ENCODE measurements around the gene ATP8B3. TPM values are rescaled to one million over a fixed set of nuclear protein-coding genes. Genes with fewer than 3 reads are reported as not detected.

Gene ATP8B3
- total and polyA plus RNA-seq, 2 donors (not counting 1 experiment from before 2014, with no cell fraction given), result 2.3 to 3.0 TPM

- Histone ChIP-seq H3K36me3 (ENCODE audit: control insufficient read depth, insufficient read depth, low read length) (peaks cover 3% of the 10 kb centered on the region), H3K27me3 (ENCODE audit: control insufficient read depth, insufficient read depth, low read length) (no peaks in the 10 kb centered on the region), H3K9ac (ENCODE audit: insufficient read depth, low read length) (no peak overlapping the region), H4K20me1 (ENCODE audit: control insufficient read depth, extremely low read depth, insufficient read depth, low read length) (no peaks in the 10 kb centered on the region), H3K9me3 (ENCODE audit: control insufficient read depth, insufficient read depth, low read depth, low read length) (no peaks in the 10 kb centered on the region), H3K4me1 (ENCODE audit: control insufficient read depth, extremely low read depth, insufficient read depth, low read length) (peaks cover 20% of the 10 kb centered on the region), H2AFZ (ENCODE audit: low read length) (no peak overlapping the region), H3K4me2 (ENCODE audit: extremely low read depth, insufficient read depth, low read length) (no peak overlapping the region), H3K4me3 (replicated peaks in 1 of 4; ENCODE audit: control extremely low read depth in 1 of 4, insufficient read depth in 1 of 4, low read depth in 3 of 4, low read length in 4 of 4) (no peak overlapping the region), H3K79me2 (ENCODE audit: control insufficient read depth, insufficient read depth, low read length) (peaks cover 36% of the 10 kb centered on the region), H3K27ac (ENCODE audit: insufficient read depth, low read length) (no peak overlapping the region)
- no peak for DNase-seq (ENCODE audit: low read depth in 2 of 2)
- no peak for TF ChIP-seq CTCF (conservative IDR thresholded peaks at IDR 0.05 in 1 of 2, IDR thresholded peaks at IDR 0.05 in 1 of 2; ENCODE audit: low read depth in 1 of 2, low read length in 2 of 2)
- no peak for TF ChIP-seq EZH2 (IDR thresholded peaks at IDR 0.05; ENCODE audit: low read length, missing control alignments)
Measured at GRCh38 chr19:1830978-1831377, 18.9 kb upstream of the ATP8B3 start.

- Histone ChIP-seq H3K36me3 (ENCODE audit: control insufficient read depth, insufficient read depth, low read length) (peaks cover 3% of the 10 kb centered on the region), H3K4me2 (ENCODE audit: extremely low read depth, insufficient read depth, low read length) (no peak overlapping the region), H3K79me2 (ENCODE audit: control insufficient read depth, insufficient read depth, low read length) (peaks cover 32% of the 10 kb centered on the region), H3K27me3 (ENCODE audit: control insufficient read depth, insufficient read depth, low read length) (no peaks in the 10 kb centered on the region), H3K4me1 (ENCODE audit: control insufficient read depth, extremely low read depth, insufficient read depth, low read length) (peaks cover 20% of the 10 kb centered on the region), H3K27ac (ENCODE audit: insufficient read depth, low read length) (no peak overlapping the region), H3K4me3 (replicated peaks in 1 of 4; ENCODE audit: control extremely low read depth in 1 of 4, insufficient read depth in 1 of 4, low read depth in 3 of 4, low read length in 4 of 4) (no peak overlapping the region), H3K9me3 (ENCODE audit: control insufficient read depth, insufficient read depth, low read depth, low read length) (no peaks in the 10 kb centered on the region), H2AFZ (ENCODE audit: low read length) (no peak overlapping the region), H4K20me1 (ENCODE audit: control insufficient read depth, extremely low read depth, insufficient read depth, low read length) (no peaks in the 10 kb centered on the region), H3K9ac (ENCODE audit: insufficient read depth, low read length) (no peak overlapping the region)
- no peak for DNase-seq (ENCODE audit: low read depth in 2 of 2)
- no peak for TF ChIP-seq CTCF (conservative IDR thresholded peaks at IDR 0.05 in 1 of 2, IDR thresholded peaks at IDR 0.05 in 1 of 2; ENCODE audit: low read depth in 1 of 2, low read length in 2 of 2)
- no peak for TF ChIP-seq EZH2 (IDR thresholded peaks at IDR 0.05; ENCODE audit: low read length, missing control alignments)
Measured at GRCh38 chr19:1830568-1830967, 18.5 kb upstream of the ATP8B3 start.

GRCh38 chr19:1829958-1830357 lies 17.9 kb upstream of the ATP8B3 start:
- no peaks in the 10 kb centered on the region for H3K9me3 ChIP-seq (ENCODE audit: control insufficient read depth, insufficient read depth, low read depth, low read length)
- H3K27me3 ChIP-seq (ENCODE audit: control insufficient read depth, insufficient read depth, low read length), result no peaks in the 10 kb centered on the region
- peaks cover 27% of the 10 kb centered on the region for H3K79me2 ChIP-seq (ENCODE audit: control insufficient read depth, insufficient read depth, low read length)
- H3K36me3 ChIP-seq (ENCODE audit: control insufficient read depth, insufficient read depth, low read length), result peaks cover 3% of the 10 kb centered on the region
- no peaks in the 10 kb centered on the region for H4K20me1 ChIP-seq (ENCODE audit: control insufficient read depth, extremely low read depth, insufficient read depth, low read length)
- DNase-seq (ENCODE audit: low read depth in 2 of 2), result no peak
- no peak overlapping the region for H2AFZ ChIP-seq (ENCODE audit: low read length)
- no peak for TF ChIP-seq EZH2 (IDR thresholded peaks at IDR 0.05; ENCODE audit: low read length, missing control alignments)
- TF ChIP-seq CTCF (conservative IDR thresholded peaks at IDR 0.05 in 1 of 2, IDR thresholded peaks at IDR 0.05 in 1 of 2; ENCODE audit: low read depth in 1 of 2, low read length in 2 of 2), result no peak
- H3K9ac ChIP-seq (ENCODE audit: insufficient read depth, low read length), result no peak overlapping the region
- no peak overlapping the region for H3K4me2 ChIP-seq (ENCODE audit: extremely low read depth, insufficient read depth, low read length)
- peaks cover 20% of the 10 kb centered on the region for H3K4me1 ChIP-seq (ENCODE audit: control insufficient read depth, extremely low read depth, insufficient read depth, low read length)
- H3K4me3 ChIP-seq (replicated peaks in 1 of 4; ENCODE audit: control extremely low read depth in 1 of 4, insufficient read depth in 1 of 4, low read depth in 3 of 4, low read length in 4 of 4), result no peak overlapping the region
- H3K27ac ChIP-seq (ENCODE audit: insufficient read depth, low read length), result no peak overlapping the region

Data from fibroblast of lung (primary cell).